HG02870 (cell line): ENCODE measurements around the gene ARRB1.
"Not testable (repeated sequence)": the region's sequence is repeated elsewhere in the genome, so short reads cannot be mapped to it uniquely, and the experiment has no call there.

Experiments
- ATAC-seq: cut with Tn5 transposase; IDR thresholded peaks from one replicate; pipeline ENCODE4 v1.9.1; 2021; ENCODE audit warnings: mild to moderate bottlenecking, moderate library complexity; ENCODE audit not compliant: unreplicated experiment

ARRB1 gene

GRCh38 chr11:75344761-75345454 lies 6.6 kb downstream of the ARRB1 start:
- ATAC-seq = no peak

DNA sequence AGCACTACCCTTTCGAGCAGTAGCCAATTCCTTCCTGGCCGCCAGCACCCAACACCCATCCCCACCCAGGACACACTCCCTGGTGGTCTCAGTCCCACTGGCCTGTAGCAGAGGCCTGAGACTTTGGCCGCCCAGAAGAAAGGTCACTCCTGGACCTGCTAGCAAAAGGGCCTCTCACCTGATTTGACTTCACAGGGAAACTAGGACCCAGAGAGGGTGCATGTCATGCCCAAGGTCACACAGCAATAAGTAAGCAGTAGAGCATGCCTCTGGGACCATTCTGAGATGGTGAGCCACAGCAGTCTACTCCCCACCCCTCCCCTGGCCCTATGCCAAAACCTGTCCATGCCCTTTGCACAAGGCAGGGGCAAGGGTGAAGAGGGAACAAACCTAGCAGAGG lies 7.3 kb downstream of the ARRB1 start:
- ATAC-seq = no peak

DNA sequence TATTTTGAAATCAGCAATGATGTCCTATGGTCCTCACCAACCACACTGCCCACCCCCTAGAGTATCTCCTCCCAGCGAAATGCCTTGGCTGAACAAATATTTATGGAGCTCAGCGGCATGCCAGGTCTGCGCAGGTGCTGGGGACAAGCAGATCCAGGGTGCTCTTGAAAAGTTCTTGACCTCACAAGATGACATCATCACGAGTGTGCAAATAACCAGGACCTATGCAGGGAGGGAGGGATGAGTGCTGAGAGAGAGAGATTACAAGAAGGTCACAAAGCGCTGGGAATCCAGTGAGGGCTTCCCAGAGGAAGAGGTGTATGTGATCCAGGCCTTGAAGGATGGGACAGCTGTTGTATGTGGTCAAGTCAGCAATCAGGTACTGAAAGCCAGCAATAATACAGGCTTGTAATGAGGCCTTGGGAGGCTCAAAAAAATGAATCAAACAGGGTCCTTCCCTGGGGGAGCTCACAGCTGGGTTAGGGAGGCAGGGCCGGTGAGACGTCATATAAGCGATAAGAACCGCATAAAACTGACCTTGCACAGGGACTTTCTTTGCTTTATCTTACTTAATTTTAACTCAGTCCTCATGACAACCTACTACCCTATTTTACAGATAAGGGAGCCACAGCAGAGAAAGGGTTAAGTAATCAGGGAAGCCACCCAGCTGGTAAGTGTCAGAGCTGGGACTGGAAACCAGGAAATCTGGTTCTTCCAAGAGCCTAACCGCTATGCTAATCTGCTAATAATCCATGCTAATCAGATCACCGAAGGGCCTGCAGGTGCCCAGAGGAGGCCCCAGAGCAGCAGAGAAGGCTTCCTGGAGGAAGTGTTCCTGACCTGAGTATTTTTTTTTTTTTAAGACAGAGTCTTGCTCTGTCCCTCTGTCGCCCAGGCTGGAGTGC lies 8.2 kb downstream of the ARRB1 start:
- ATAC-seq = no peak

GRCh38 chr11:75342231-75342918 lies 9.1 kb downstream of the ARRB1 start:
- no peak for ATAC-seq

DNA sequence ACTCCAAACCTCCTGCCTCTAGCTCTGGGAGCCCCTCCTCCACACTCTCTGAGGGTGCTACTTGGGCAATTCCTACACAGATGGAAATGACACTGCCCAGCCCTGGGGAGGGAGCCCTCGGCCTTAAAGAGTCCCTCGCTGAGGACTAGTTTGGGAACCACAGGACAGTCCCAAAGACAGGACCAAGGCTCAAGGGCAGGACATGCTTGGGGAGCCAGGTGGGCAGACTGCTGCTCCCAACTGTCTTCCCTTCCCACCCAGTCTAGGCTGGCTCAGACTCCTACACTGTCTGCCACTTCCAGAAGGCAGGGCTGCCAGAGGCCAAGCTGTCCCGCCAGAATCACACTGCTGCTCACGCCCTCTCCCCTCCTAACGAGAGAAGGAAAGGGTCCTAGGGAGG lies 9.8 kb downstream of the ARRB1 start:
- ATAC-seq = no peak

DNA sequence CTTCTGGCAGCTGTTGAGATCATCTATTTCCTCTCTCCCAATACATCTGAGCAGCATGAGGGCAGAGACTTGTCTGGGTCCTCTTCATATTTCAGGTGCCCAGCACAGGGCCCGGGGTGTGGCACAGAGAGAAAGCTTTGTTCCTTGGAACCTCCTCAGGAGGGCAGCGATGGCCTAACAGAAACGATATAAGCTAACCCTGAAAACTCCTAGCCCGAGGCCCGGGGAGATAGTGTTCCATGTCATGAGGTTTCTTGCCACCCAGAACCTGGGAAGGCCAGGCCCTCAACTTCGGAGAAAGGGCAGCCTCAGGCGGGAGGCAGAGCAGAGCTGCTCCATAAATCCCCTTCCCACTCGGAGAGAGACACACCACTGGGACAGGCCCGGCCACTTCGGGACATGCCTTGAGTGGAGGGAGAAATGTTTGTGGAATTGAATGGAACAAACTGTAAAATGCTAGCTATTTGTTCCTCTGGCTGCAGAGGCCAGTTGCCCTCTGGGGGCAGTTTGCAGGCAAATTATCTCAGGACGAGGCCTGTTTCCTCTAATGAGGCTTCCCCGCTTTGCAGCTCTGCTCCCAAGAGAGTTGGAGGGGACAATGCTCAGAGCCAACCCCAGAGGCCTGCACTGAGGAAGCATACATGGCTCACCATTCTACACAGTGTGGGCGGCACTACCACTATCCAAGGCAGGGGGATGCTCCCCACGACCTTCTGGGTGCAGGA lies 11.6 kb downstream of the ARRB1 start:
- no peak for ATAC-seq

DNA sequence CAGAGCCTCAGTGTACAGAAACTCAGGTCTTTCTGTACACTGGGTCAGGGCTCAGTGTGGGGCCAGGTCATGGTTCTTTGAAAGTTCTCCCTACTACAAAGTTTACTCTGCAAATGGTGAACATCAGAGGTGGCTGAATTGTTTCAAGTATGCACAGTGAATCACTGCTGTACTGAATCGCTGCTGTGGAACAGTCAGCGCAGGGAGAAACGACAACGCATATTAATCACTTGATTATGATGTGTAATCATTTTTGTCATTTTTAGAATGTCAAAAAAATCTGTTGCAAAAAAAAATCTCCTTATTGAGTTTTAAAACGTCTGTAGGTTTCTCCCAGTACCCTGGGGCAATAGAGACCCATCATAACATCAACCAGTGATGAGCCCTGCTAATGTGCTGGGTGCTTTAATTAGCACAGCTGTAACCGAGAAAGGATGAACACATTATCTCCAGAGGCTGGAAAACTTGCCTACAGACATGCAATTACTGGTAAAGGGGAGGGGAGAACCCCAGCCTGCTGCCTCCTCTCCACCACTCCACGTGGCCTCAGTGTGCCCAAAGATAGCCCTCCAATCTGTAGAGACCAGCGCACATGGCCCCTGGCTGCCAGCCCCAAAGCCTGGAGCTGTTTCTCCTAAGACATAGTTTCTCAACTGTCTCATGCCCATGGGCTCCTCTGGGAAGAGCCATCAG lies 12.8 kb downstream of the ARRB1 start:
- no peak for ATAC-seq

DNA sequence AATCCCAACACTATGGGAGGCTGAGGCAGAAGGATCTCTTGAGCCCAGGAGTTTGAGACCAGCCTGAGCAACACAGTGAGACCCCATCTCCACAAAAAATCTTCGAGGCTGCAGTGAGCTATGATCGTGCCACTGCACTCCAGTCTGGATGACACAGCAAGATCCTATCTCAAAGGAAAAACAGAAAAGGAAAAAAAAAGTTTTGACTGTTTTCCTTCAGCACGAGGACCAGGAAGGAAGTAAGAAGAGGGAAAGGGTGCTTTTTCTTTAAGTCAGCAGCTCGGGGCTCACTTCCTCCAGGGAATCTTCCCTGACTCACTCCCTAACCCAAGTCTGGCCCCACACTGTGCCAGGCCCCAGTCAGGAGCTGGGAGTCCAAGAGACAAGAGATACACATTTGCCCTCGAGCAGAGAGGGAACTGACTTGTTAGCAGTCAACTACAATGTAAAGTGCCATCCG lies 14.2 kb downstream of the ARRB1 start:
- ATAC-seq = no peak

DNA sequence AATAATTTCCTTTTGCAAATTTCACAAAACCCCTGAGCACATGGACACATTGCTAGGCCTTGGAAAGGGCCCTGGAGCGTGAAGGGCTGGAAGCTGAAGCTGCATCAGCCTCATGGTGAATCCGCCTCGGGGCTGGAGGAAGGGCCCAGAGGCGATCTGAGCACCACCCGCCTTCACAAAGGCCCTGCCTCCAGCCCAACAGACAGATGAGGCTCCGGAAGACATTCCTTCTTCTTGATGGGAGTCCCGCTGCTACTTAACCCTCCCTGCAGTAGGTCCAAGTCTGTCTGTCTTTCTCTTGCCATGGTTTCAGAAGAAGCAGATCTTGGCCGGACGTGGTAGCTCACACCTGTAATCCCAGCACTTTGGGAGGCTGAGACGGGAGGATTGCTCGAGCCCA lies 16.5 kb downstream of the ARRB1 start:
- no peak for ATAC-seq

GRCh38 chr11:75334402-75334891 lies 17.0 kb downstream of the ARRB1 start:
- no peak for ATAC-seq

DNA sequence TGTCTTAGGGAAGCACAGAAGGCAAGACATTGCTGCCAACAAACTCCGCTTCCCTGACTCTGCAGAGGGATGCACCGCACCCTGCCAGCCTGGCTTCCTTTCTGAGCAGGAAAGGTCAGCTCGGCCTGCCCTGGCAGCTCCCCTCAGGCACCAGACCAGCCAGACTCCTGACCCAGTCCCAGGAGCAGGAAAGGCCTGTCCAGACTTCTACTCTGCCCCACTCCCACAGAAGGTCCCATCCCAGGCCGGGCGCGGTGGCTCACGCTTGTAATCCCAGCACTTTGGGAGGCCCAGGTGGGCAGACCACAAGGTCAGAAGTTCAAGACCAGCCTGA lies 17.7 kb downstream of the ARRB1 start:
- ATAC-seq = no peak

- ATAC-seq = no peak
Measured at GRCh38 chr11:75333022-75333806, 18.2 kb downstream of the ARRB1 start.

DNA sequence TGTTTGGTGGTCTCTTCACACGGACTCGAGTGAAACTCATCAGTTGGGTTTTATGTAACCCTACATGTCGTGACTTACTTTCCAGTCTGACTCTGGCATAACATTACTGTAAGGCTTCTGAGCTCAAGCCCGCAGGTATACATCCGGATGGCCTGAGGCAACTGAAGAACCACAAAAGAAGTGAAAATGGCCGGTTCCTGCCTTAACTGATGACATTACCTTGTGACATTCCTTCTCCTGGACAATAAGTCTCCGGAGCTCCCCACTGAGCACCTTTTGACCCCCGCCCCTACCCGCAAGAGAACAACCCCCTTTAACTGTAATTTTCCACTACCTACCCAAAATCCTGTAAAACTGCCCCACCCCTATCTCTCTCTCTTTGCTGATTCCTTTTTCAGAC lies 19.7 kb downstream of the ARRB1 start:
- ATAC-seq = not testable (repeated sequence)

GRCh38 chr11:75331304-75331703 lies 20.2 kb downstream of the ARRB1 start:
- ATAC-seq = not testable (repeated sequence)

GRCh38 chr11:75330886-75331285 lies 20.6 kb downstream of the ARRB1 start:
- ATAC-seq = not testable (repeated sequence)

GRCh38 chr11:75330291-75330690 lies 21.2 kb downstream of the ARRB1 start:
- ATAC-seq = no peak

DNA sequence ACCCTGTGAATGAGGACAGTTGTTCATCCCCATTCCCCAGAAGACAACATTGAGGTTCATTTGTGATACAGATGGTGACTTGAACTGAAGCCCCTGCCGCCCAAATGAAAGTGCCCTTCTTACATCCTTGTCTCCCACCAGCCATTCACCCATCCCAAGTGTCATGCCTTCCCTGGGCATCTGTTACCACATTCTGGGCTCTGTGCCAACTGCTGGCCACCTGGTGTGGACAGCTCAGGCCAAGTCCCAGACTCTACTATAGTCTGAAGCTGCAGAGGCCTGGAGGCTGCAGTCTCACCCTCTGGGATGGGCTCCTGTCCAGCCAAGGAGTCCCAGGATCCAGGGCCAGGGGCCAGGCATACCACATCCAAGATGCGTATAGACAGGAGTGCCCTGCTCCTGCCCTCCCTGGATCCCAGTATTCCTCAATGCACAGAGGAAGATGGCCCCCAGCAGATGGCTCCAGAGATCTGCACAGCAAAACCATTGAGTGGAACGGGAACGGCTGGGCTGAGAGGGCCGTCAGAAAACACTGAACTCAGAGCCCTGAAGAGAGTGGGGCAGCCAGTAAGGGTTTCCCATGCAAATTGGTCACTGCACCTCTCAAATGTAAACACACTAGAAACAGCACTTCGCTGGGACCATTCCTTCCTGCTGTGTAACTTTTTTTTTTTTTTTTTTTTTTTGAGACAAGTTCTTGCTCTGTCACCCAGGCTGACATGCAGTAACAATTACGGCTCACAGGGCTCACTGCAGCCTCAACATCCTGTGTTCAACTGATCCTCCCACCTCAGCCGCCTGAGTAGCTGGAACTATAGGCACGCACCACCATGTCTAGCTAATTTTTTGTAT lies 22.8 kb downstream of the ARRB1 start:
- ATAC-seq = no peak

- ATAC-seq = no peak
Measured at GRCh38 chr11:75326439-75326810, 25.0 kb downstream of the ARRB1 start.
